NB4 (cell line): ENCODE measurements around the gene MYL4.

ENCODE experiments used
- CTCF ChIP-seq: IDR thresholded peaks from one replicate; pipeline ENCODE4 v1.5.1; 2012; ENCODE audit warnings: low read depth, low read length
- MYC ChIP-seq: IDR thresholded peaks from 2 replicates; pipeline ENCODE4 v1.6.1; 2011; ENCODE audit warnings: low read depth, low read length
- POLR2A ChIP-seq: IDR thresholded peaks from 2 replicates; pipeline ENCODE4 v1.6.1; 2011; ENCODE audit warnings: mild to moderate bottlenecking; ENCODE audit not compliant: insufficient read length; ENCODE audit errors: extremely low read depth
- TF ChIP-seq, protein P1 (sequence below): IDR thresholded peaks from 2 replicates; pipeline ENCODE4 v1.6.1; 2011; ENCODE audit warnings: low read depth, low read length

DNA sequence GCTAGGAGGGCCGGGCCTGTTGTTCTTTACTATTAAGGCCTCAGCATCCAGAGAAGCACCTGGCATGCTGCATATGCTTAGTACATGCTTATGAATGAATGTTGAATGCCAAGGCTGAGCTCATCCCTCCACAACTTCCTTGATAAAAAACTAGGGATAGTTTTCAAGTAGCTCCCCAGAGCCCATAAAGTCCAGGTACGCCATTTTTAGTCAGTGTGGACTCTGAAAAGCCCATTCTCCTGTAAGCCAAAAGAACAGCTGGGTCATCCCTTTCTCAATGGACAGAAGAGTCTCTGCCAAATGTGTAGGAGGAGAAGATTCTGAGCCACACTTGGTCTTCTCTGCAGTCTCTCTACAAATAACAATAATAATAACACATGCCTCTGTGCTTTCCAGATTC is 35.5 kb downstream of the MYL4 start:
- TF ChIP-seq CTCF: no peak
- no peak for TF ChIP-seq POLR2A
- TF ChIP-seq, protein P1, sequence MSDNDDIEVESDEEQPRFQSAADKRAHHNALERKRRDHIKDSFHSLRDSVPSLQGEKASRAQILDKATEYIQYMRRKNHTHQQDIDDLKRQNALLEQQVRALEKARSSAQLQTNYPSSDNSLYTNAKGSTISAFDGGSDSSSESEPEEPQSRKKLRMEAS: no peak
- no peak for TF ChIP-seq MYC
